Adrenal gland (tissue), 5 donors: ENCODE measurements around the gene SLC13A5.

ENCODE experiments used
- CTCF ChIP-seq, 6 experiments: fragments of 450-650 bp in 4 of 6; fragments of 200-600 bp in 2 of 6; sonication (generic) in 1 of 6; IDR thresholded peaks; 1 replicate in 5 of 6; 2 replicates in 1 of 6; pipeline versions ENCODE4 v1.5.1 to v1.8.0; 2016 to 2021; ENCODE audit warnings: antibody characterized with exemption in 6 of 6, mild to moderate bottlenecking in 2 of 6, moderate library complexity in 1 of 6
- POLR2A ChIP-seq, 2 donors: fragments of 450-650 bp; IDR thresholded peaks; one replicate each; pipeline ENCODE4 v1.6.1; 2017; ENCODE audit warnings: antibody characterized with exemption in 2 of 2, mild to moderate bottlenecking in 2 of 2, moderate library complexity in 1 of 2
- donor health status: DM: no; HTN: no; CAD: no.

GRCh38 chr17:6702567-6703215, 10.5 kb downstream of the SLC13A5 start:
- no peak for TF ChIP-seq POLR2A (IDR thresholded peaks at IDR 0.05)
- no peak for TF ChIP-seq CTCF (IDR thresholded peaks at IDR 0.05)
